GM12878 (cell line): ENCODE data around the gene TBC1D5. TPM values are rescaled to one million over a fixed set of nuclear protein-coding genes. Genes with fewer than 3 reads are reported as not detected.

Source experiments
- ATAC-seq: fragments of 200-7000 bp; cut with Tn5 transposase; 3 replicates; pipeline ENCODE4 v1.9.1; 2020; ENCODE audit warnings: mild to moderate bottlenecking, moderate library complexity
- BruUV-seq: library from RNA; stranded (reverse); fragments of 400-500 nt; replicated peaks from 2 replicates; lab custom pipeline; 2021; lab: Mats Ljungman, UMichigan
- CTCF ChIA-PET: fragments of 300-600 bp; sonication (Branson Sonifier 250); formaldehyde crosslinking; extraction: SDS; loops from one replicate; lab custom pipeline; 2021; ENCODE audit warnings: inconsistent platforms; lab: Yijun Ruan, JAX
- POLR2A ChIA-PET: fragments of 350-600 bp; formaldehyde crosslinking; extraction: SDS; loops from one replicate; lab custom pipeline; 2021; ENCODE audit warnings: inconsistent platforms; lab: Charles Lee
- RAD21 ChIA-PET: fragments of 300-600 bp; sonication (Branson Sonifier 250); formaldehyde crosslinking; loops from one replicate; lab custom pipeline; 2023; ENCODE audit warnings: antibody characterized with exemption; ENCODE audit not compliant: unreplicated experiment; lab: Charles Lee
- SMC1A ChIA-PET: fragments of 300-600 bp; sonication (Branson Sonifier 250); formaldehyde crosslinking; loops from one replicate; lab custom pipeline; 2023; ENCODE audit not compliant: unreplicated experiment, uncharacterized antibody; lab: Charles Lee
- DNase-seq: peaks from one replicate; pipeline ENCODE4 v3.0.0-alpha.2; 2011; ENCODE audit warnings: low read depth, low spot score
- FAIRE-seq: peaks from 3 replicates; lab custom pipeline; 2011; peaks lifted over from hg19 to GRCh38; lab: Jason Lieb, UNC
- H2AFZ ChIP-seq: 2 replicates; pipeline ENCODE4 v1.6.0; 2011; ENCODE audit warnings: low read depth, low read length, control low read depth; ENCODE audit not compliant: control insufficient read depth
- H3K27ac ChIP-seq: 2 replicates; pipeline ENCODE4 v1.5.1; 2011; ENCODE audit warnings: control low read depth; ENCODE audit not compliant: control insufficient read depth, insufficient read depth
- H3K27me3 ChIP-seq, 2 experiments: replicated peaks in 1 of 2; 2 replicates each; pipeline versions ENCODE4 v1.6.0 to v1.6.1; 2011; ENCODE audit warnings: low read length in 1 of 2; ENCODE audit not compliant: control insufficient read depth in 2 of 2, insufficient read depth in 2 of 2
- H3K36me3 ChIP-seq, 2 experiments: 2 replicates each; pipeline ENCODE4 v1.5.1; 2011; ENCODE audit warnings: low read length in 1 of 2; ENCODE audit not compliant: control insufficient read depth in 2 of 2, insufficient read depth in 2 of 2
- H3K4me1 ChIP-seq: 2 replicates; pipeline ENCODE4 v1.6.1; 2011; ENCODE audit warnings: mild to moderate bottlenecking, low read length, moderate library complexity, mixed read lengths; ENCODE audit not compliant: control insufficient read depth, insufficient read depth
- H3K4me2 ChIP-seq: 2 replicates; pipeline ENCODE4 v1.6.0; 2011; ENCODE audit warnings: control low read depth; ENCODE audit not compliant: control insufficient read depth, insufficient read depth
- H3K4me3 ChIP-seq: fragments of 200-600 bp; sonication (generic); 2 replicates; pipeline ENCODE4 v1.5.1; 2016
- H3K79me2 ChIP-seq: 2 replicates; pipeline ENCODE4 v1.6.0; 2011; ENCODE audit warnings: low read length; ENCODE audit not compliant: control insufficient read depth, insufficient read depth
- H3K9ac ChIP-seq: 2 replicates; pipeline ENCODE4 v1.8.0; 2011; ENCODE audit warnings: low read length, control low read depth, mixed read lengths; ENCODE audit not compliant: control insufficient read depth, insufficient read depth
- H3K9me3 ChIP-seq: replicated peaks from 3 replicates; pipeline ENCODE4 v1.5.1; 2011; ENCODE audit warnings: mild to moderate bottlenecking, low read length; ENCODE audit not compliant: control insufficient read depth, insufficient read depth
- H4K20me1 ChIP-seq: 2 replicates; pipeline ENCODE4 v1.6.0; 2011; ENCODE audit not compliant: control insufficient read depth, insufficient read depth
- BACH1 ChIP-seq: fragments of 450-650 bp; IDR thresholded peaks from 2 replicates; pipeline ENCODE4 v1.6.1; 2017; ENCODE audit warnings: mild to moderate bottlenecking, borderline replicate concordance
- HDAC2 ChIP-seq: fragments of 200-600 bp; sonication (generic); IDR thresholded peaks from 2 replicates; pipeline ENCODE4 v1.6.1; 2017
- HDAC6 ChIP-seq: fragments of 200-600 bp; sonication (generic); IDR thresholded peaks from one replicate; pipeline ENCODE4 v1.8.0; 2017; ENCODE audit warnings: antibody characterized with exemption; ENCODE audit not compliant: unreplicated experiment
- HDGF ChIP-seq: fragments of 450-650 bp; IDR thresholded peaks from 2 replicates; pipeline ENCODE4 v1.6.1; 2016; ENCODE audit warnings: antibody characterized with exemption
- IRF4 ChIP-seq: IDR thresholded peaks from 2 replicates; pipeline ENCODE4 v1.6.1; 2011; ENCODE audit warnings: low read depth, low read length
- NFXL1 ChIP-seq: fragments of 450-650 bp; IDR thresholded peaks from 2 replicates; pipeline ENCODE4 v1.6.1; 2017; ENCODE audit warnings: antibody characterized with exemption, mild to moderate bottlenecking, borderline replicate concordance
- NFYB ChIP-seq: IDR thresholded peaks from 2 replicates; pipeline ENCODE4 v1.6.1; 2011; ENCODE audit warnings: low read depth, mild to moderate bottlenecking, low read length, improper control_type of control experiment, moderate library complexity; ENCODE audit not compliant: insufficient read depth
- NRF1 ChIP-seq: conservative IDR thresholded peaks from 2 replicates; pipeline ENCODE4 v1.6.1; 2011; ENCODE audit warnings: mild to moderate bottlenecking, low read depth, low read length, improper control_type of control experiment
- PAX8 ChIP-seq: fragments of 450-650 bp; IDR thresholded peaks from 2 replicates; pipeline ENCODE4 v1.6.1; 2017; ENCODE audit warnings: mild to moderate bottlenecking, moderate library complexity
- POLR2AphosphoS2 ChIP-seq: IDR thresholded peaks from 2 replicates; pipeline ENCODE4 v1.6.1; 2011; ENCODE audit warnings: low read depth, mild to moderate bottlenecking, low read length, improper control_type of control experiment, moderate library complexity
- SIX5 ChIP-seq: IDR thresholded peaks from 2 replicates; pipeline ENCODE4 v1.6.1; 2011; ENCODE audit warnings: mild to moderate bottlenecking, low read depth, low read length, moderate library complexity; ENCODE audit not compliant: severe bottlenecking
- SMAD5 ChIP-seq: IDR thresholded peaks from 2 replicates; pipeline ENCODE4 v1.6.1; 2016; ENCODE audit warnings: antibody characterized with exemption, low read depth
- WGBS: methylation state at CpG from one replicate; pipeline ENCODE4 v1.1.6; 2016; ENCODE audit warnings: low lambda C conversion rate; ENCODE audit not compliant: insufficient replicate concordance, insufficient coverage; ENCODE audit errors: missing lambda C conversion rate; 5-methylcytosine and 5-hydroxymethylcytosine counted together
- in situ Hi-C: fragments of 300-500 bp; cut with MboI; formaldehyde crosslinking; loops from 9 replicates; pipeline ENCODE4 v1.14.3; 2018; ENCODE audit warnings: mixed read lengths
- intact Hi-C: fragments of 100-400 bp; cut with micrococcal nuclease; formaldehyde crosslinking; loops from one replicate; pipeline ENCODE4 v1.14.2; 2022; ENCODE audit not compliant: unreplicated experiment
- polyA plus RNA-seq, 11 experiments: library from polyadenylated mRNA; depleted of rRNA in 4 of 11; unstranded in 6 of 11; stranded (reverse) in 5 of 11; fragments of >200 nt; fragmentation: Nextera tagmentation in 4 of 11; fragmentation: Illumina TruSeq in 1 of 11; extraction: Ambion mirVana in 4 of 11; extraction: Trizol in 1 of 11; gene quantifications; 1 replicate in 1 of 11; 2 replicates in 10 of 11; pipeline versions ENCODE4 v1.2.1 to v1.2.3, GENCODE V29; 2011 to 2016; ENCODE audit warnings: inconsistent platforms in 2 of 11, missing spikeins in 2 of 11, low read depth in 1 of 11
- total RNA-seq, 4 experiments: library from RNA; depleted of rRNA in 3 of 4; stranded (reverse); fragments of >200 nt in 3 of 4; fragmentation: Illumina TruSeq in 1 of 4; extraction: Trizol in 1 of 4; gene quantifications; 2 replicates each; pipeline versions ENCODE4 v1.2.1 to v1.2.3, GENCODE V29; 2013 to 2021
- TF ChIP-seq, protein P1 (sequence below), 3 experiments: IDR thresholded peaks in 2 of 3; conservative IDR thresholded peaks in 1 of 3; 2 replicates each; pipeline ENCODE4 v1.5.1; 2011; ENCODE audit warnings: low read depth in 3 of 3, low read length in 3 of 3, mild to moderate bottlenecking in 3 of 3, control low read depth in 2 of 3, moderate library complexity in 2 of 3, inconsistent platforms in 1 of 3, mixed read lengths in 1 of 3; ENCODE audit not compliant: control insufficient read depth in 2 of 3, insufficient read depth in 1 of 3; ENCODE audit errors: extremely low read depth in 1 of 3

TBC1D5 gene
- total and polyA plus RNA-seq, 10 of the 15 experiments (the other 5 are each of a cell fraction or from before 2014, with no cell fraction given): 5.5 to 61.0 (median 43.8) TPM

DNA sequence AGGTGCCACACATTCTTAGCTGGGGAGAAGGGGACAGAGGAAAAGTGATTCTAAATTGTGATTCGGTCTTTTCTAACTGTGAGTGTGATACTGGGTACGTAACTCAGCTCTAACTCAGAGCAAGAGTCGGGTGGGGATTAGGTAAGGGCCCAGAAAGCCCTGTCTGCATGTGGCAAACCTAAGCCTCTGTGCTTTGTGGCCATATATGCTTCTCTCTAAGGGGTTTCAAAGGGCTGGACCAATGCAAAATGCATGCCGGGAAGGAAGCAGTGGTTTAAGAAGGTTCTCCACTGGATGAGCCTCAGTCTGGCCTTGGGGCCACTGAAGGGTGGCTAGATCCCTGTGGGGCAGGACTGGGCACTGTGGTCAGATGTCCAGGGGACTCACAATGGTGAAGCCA is 581.8 kb downstream of the TBC1D5 start:
- ChIA-PET CTCF (interaction anchor here (0.6 to 1.3 kb wide), 3 partner anchors 9 to 72 kb away, joined by 3 to 4 read pairs (median 4); no protein-coding TSS in a partner anchor), POLR2A (no interaction called here), SMC1A (no interaction called here), RAD21 (interaction anchor here (1.0 kb wide), 1 partner anchor 9 kb away, joined by 3 read pairs; no protein-coding TSS in a partner anchor)
- 97% methylated on average over 4 of the region's 4 CpGs for WGBS
- H3K27ac ChIP-seq: no peak overlapping the region
- no TSS peak for BruUV-seq
- ATAC-seq (no peak), DNase-seq (no peak), FAIRE-seq (no peak)
- H4K20me1 ChIP-seq: no peaks in the 10 kb centered on the region
- no peaks in the 10 kb centered on the region for H3K9me3 ChIP-seq
- TF ChIP-seq HDAC6 (no peak), HDAC2 (no peak), POLR2AphosphoS2 (no peak), SMAD5 (no peak), SIX5 (no peak), IRF4 (no peak), NRF1 (no peak), HDGF (no peak), NFYB (no peak), BACH1 (no peak), NFXL1 (no peak), PAX8 (no peak)
- TF ChIP-seq, protein P1, sequence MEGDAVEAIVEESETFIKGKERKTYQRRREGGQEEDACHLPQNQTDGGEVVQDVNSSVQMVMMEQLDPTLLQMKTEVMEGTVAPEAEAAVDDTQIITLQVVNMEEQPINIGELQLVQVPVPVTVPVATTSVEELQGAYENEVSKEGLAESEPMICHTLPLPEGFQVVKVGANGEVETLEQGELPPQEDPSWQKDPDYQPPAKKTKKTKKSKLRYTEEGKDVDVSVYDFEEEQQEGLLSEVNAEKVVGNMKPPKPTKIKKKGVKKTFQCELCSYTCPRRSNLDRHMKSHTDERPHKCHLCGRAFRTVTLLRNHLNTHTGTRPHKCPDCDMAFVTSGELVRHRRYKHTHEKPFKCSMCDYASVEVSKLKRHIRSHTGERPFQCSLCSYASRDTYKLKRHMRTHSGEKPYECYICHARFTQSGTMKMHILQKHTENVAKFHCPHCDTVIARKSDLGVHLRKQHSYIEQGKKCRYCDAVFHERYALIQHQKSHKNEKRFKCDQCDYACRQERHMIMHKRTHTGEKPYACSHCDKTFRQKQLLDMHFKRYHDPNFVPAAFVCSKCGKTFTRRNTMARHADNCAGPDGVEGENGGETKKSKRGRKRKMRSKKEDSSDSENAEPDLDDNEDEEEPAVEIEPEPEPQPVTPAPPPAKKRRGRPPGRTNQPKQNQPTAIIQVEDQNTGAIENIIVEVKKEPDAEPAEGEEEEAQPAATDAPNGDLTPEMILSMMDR (IDR thresholded peaks at IDR 0.05 in 2 of 3, conservative IDR thresholded peaks at IDR 0.05 in 1 of 3; ENCODE audit: control insufficient read depth in 2 of 3, extremely low read depth in 1 of 3, insufficient read depth in 1 of 3, low read depth in 3 of 3, low read length in 3 of 3): no peak
- no peaks in the 10 kb centered on the region for H3K79me2 ChIP-seq
- no peak overlapping the region for H3K4me2 ChIP-seq
- H3K27me3 ChIP-seq: no peaks in the 10 kb centered on the region
- H3K4me3 ChIP-seq: no peak overlapping the region
- peaks cover 11 to 18% of the 10 kb centered on the region in 2 experiments; a peak in 3 of 4 replicates for H3K36me3 ChIP-seq
- H2AFZ ChIP-seq: no peak overlapping the region
- no peak overlapping the region for H3K9ac ChIP-seq
- in situ Hi-C loops: no loop called here
- no peaks in the 10 kb centered on the region for H3K4me1 ChIP-seq
- intact Hi-C loops: no loop called here
